ENCODE results near the gene TGFBR1. TPM values are rescaled to one million over a fixed set of nuclear protein-coding genes. Genes with fewer than 3 reads are reported as not detected.

TGFBR1 gene
- total RNA-seq, result 10 to 100 TPM; 13.6 to 63.1 (median 37.9) TPM

- Histone ChIP-seq H3K27ac (peak within 1 kb of the TSS; percentile 86 to 97 (median 92)), H3K4me1 (peaks cover 33 to 49% (median 41%) of the 10 kb centered on the region in 4 donors), H3K36me3 (no peaks in the 10 kb centered on the region), H3K27me3 (no peaks in the 10 kb centered on the region), H3K9me3 (no peaks in the 10 kb centered on the region), H3K4me3 (peak within 1 kb of the TSS; percentile 34 to 87 (median 79))
- 1% methylated on average over 16 to 18 of the region's 60 CpGs for WGBS, 2 donors
- peak in 3 of 4 donors; percentile 43 to 93 (median 90) for TF ChIP-seq POLR2A (IDR thresholded peaks at IDR 0.05)
- peak; percentile 9 to 92 for TF ChIP-seq POLR2AphosphoS5 (IDR thresholded peaks at IDR 0.05)
- TF ChIP-seq, protein P1, sequence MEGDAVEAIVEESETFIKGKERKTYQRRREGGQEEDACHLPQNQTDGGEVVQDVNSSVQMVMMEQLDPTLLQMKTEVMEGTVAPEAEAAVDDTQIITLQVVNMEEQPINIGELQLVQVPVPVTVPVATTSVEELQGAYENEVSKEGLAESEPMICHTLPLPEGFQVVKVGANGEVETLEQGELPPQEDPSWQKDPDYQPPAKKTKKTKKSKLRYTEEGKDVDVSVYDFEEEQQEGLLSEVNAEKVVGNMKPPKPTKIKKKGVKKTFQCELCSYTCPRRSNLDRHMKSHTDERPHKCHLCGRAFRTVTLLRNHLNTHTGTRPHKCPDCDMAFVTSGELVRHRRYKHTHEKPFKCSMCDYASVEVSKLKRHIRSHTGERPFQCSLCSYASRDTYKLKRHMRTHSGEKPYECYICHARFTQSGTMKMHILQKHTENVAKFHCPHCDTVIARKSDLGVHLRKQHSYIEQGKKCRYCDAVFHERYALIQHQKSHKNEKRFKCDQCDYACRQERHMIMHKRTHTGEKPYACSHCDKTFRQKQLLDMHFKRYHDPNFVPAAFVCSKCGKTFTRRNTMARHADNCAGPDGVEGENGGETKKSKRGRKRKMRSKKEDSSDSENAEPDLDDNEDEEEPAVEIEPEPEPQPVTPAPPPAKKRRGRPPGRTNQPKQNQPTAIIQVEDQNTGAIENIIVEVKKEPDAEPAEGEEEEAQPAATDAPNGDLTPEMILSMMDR (IDR thresholded peaks at IDR 0.05), result peak in 3 of 6 experiments; percentile 23 to 38 (median 38)
- no peak for TF ChIP-seq EP300 (IDR thresholded peaks at IDR 0.05)
- peak; percentile 97 to 99 for DNase-seq
- peak; percentile 93 to 95 for ATAC-seq (ENCODE audit: low FRiP score in 2 of 2)
These were observed at the start of gene TGFBR1 for GRCh38 chr9:99104459-99105151. TGFBR1 (plus strand) TSS chr9:99105113; CDS start chr9:99105206, 93 bp downstream.

GRCh38 chr9:99055384-99055783 lies 49.5 kb upstream of the TGFBR1 start:
- ATAC-seq (ENCODE audit: low FRiP score in 2 of 2), result no peak
- H3K4me1 ChIP-seq, result peaks cover 0 to 23% (median 13%) of the 10 kb centered on the region in 4 donors
- 91 to 100% methylated on average over 1 of the region's 1 CpG for WGBS, 2 donors

GRCh38 chr9:99056186-99056585 lies 48.7 kb upstream of the TGFBR1 start:
- ATAC-seq (ENCODE audit: low FRiP score in 2 of 2) (no peak), DNase-seq (peak in 1 of 2 donors; percentile 56)
- Histone ChIP-seq H3K4me1 (peaks cover 0 to 23% (median 14%) of the 10 kb centered on the region in 4 donors), H3K9me3 (no peaks in the 10 kb centered on the region), H3K27ac (no peak overlapping the region), H3K27me3 (no peaks in the 10 kb centered on the region), H3K36me3 (no peaks in the 10 kb centered on the region), H3K4me3 (no peak overlapping the region)
- WGBS, 2 donors, result 94 to 95% methylated on average over 6 of the region's 6 CpGs
- TF ChIP-seq EP300 (IDR thresholded peaks at IDR 0.05), result no peak
- TF ChIP-seq POLR2A (IDR thresholded peaks at IDR 0.05), result no peak
- TF ChIP-seq, protein P1 (IDR thresholded peaks at IDR 0.05), result no peak
- no peak for TF ChIP-seq POLR2AphosphoS5 (IDR thresholded peaks at IDR 0.05)

More at GRCh38 chr9:99055384-99055783, 49.5 kb upstream of the TGFBR1 start:
- no peak for TF ChIP-seq EP300 (IDR thresholded peaks at IDR 0.05)
- TF ChIP-seq POLR2A (IDR thresholded peaks at IDR 0.05), result no peak
- no peak for TF ChIP-seq POLR2AphosphoS5 (IDR thresholded peaks at IDR 0.05)
- TF ChIP-seq, protein P1 (IDR thresholded peaks at IDR 0.05), result no peak
- no peaks in the 10 kb centered on the region for H3K36me3 ChIP-seq
- no peaks in the 10 kb centered on the region for H3K9me3 ChIP-seq
- H3K27me3 ChIP-seq, result no peaks in the 10 kb centered on the region
- H3K4me3 ChIP-seq, result no peak overlapping the region
- no peak overlapping the region for H3K27ac ChIP-seq
- DNase-seq, result no peak

DNA sequence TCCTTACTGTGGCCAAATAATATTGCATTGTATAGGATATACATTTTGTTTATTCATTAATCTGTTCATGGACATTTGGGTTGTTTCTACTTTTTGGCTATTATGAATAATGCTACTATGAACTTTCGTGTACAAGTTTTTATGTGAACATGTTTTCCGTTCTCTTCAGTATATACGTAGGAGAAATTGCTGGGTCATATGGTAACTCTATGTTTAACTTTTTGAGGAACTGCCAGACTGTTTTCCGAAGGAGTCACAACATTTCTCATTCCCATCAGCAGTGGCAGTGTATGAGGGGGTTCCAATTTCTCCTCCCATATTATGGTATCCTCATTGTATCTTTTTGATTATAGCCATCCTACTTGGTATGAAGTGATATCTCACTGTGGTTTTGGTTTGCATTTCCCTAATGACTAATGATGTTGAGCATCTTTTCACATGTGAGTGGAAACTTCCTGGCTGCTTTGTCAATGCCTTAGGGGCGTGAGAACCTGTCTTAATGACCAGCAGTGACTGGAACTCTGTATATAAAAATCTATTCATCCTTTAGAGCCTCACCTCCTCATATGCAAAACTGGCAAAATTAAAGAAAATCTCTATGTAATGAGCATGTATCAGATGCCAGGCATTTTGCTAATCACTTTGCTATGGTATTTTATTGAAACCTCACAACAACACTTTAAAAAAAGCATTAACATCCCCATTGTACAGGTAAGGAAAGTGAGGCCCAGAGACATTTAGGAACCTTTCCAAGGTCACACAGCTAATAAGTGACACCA lies 47.8 kb upstream of the TGFBR1 start:
- H3K27me3 ChIP-seq, result no peaks in the 10 kb centered on the region
- no peaks in the 10 kb centered on the region for H3K9me3 ChIP-seq
- peaks cover 0 to 23% (median 14%) of the 10 kb centered on the region in 4 donors for H3K4me1 ChIP-seq
- no peak overlapping the region for H3K4me3 ChIP-seq
- WGBS, 2 donors, result 56 to 66% methylated on average over 5 of the region's 5 CpGs
- ATAC-seq (ENCODE audit: low FRiP score in 2 of 2) (no peak), DNase-seq (no peak)
- no peaks in the 10 kb centered on the region for H3K36me3 ChIP-seq
- H3K27ac ChIP-seq, result peak overlapping the region in 3 of 4 donors; percentile 68 to 78 (median 78)
- TF ChIP-seq POLR2A (IDR thresholded peaks at IDR 0.05) (no peak), EP300 (IDR thresholded peaks at IDR 0.05) (no peak), POLR2AphosphoS5 (IDR thresholded peaks at IDR 0.05) (no peak)
- TF ChIP-seq, protein P1 (IDR thresholded peaks at IDR 0.05), result no peak
